Cerebellar cortex (tissue), 1 donor: ENCODE data around the gene OST4.
"Not testable (repeated sequence)": the region's sequence is repeated elsewhere in the genome, so short reads cannot be mapped to it uniquely, and the experiment has no call there.

Source experiments
- DNase-seq: peaks from one replicate; pipeline ENCODE4 v3.0.0-alpha.2; 2015; ENCODE audit warnings: low spot score

The OST4 gene

GRCh38 chr2:27078267-27079194 is 7.1 kb upstream of the OST4 start, which contains the start of gene EMILIN1:
Gene EMILIN1, plus strand, starts transcription at chr2:27078615. Its CDS starts 451 bp downstream, at chr2:27079066.
- DNase-seq = no peak

- no peak for DNase-seq
Observed at GRCh38 chr2:27077231-27077630, 5.8 kb upstream of the OST4 start.

GRCh38 chr2:27076323-27076722 is 4.9 kb upstream of the OST4 start:
- no peak for DNase-seq

DNA sequence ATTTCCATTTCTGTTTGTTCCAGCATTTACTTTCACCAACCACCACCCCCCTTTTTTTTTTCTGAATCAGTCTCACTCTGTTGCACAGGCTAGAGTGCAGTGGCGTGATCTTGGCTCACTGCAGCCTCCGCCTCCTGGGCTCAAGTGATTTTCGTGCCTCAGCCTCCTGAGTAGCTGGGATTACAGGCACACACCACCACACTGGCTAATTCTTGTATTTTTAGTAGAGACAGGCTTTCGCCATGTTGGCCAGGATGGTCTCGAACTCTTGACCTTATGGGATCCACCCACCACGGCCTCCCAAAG is 4.1 kb upstream of the OST4 start:
- not testable (repeated sequence) for DNase-seq

- DNase-seq = no peak
Observed at GRCh38 chr2:27074738-27075565, 3.5 kb upstream of the OST4 start.

GRCh38 chr2:27073782-27074181 is 2.3 kb upstream of the OST4 start:
- DNase-seq = no peak

DNA sequence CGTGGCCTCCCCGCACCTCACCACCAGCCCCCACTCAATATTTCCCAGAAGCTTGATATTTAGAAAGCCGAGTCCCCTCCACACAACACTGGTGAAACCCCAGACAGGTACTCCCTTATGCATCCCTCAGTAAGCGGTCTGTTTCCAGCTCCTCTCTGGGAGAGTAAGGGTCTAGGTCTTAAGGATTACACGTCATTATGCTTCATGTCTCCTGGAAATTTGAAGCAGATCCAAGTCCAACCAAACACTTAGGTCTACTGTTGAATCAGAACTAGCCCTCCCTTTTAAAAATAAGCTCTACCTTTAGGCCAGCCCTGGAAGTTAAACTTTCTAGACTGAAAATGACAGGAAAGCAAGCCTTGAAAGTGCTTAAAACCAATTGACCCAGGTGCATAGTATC is 1.5 kb upstream of the OST4 start:
- DNase-seq = peak; percentile 11

- DNase-seq = peak; percentile 20
Observed at GRCh38 chr2:27071990-27072830, 756 bp upstream of the OST4 start.

DNA sequence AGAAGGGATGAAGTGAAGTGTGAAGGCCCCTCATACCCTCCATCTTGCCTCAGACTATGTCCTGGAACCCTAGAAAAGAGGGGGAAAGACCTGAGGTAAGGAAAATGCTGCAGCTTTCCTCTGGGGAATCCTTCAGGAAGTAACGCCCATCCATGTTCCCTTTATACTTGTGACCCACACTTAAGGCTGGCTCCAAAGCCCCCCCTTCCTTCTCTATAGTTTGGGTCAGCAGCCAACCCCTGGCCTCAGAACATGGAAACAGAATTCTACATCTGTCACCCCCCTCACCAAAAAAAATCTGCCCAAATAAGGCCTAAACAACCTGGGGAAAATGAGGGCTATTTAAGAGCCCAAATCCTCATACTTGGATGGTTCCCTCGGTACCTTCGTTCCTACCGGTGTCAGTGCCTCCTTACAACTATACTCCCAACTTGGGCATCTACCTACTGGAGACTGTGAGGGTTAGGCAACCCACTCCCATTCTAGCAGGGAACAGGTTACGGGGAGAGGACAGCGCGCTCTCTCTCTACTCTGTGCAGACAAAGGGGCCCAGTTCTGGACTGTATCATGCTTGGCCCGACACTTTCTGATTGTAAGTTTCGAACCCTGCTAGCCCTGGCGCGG is 689 bp downstream of the OST4 start:
- no peak for DNase-seq

DNA sequence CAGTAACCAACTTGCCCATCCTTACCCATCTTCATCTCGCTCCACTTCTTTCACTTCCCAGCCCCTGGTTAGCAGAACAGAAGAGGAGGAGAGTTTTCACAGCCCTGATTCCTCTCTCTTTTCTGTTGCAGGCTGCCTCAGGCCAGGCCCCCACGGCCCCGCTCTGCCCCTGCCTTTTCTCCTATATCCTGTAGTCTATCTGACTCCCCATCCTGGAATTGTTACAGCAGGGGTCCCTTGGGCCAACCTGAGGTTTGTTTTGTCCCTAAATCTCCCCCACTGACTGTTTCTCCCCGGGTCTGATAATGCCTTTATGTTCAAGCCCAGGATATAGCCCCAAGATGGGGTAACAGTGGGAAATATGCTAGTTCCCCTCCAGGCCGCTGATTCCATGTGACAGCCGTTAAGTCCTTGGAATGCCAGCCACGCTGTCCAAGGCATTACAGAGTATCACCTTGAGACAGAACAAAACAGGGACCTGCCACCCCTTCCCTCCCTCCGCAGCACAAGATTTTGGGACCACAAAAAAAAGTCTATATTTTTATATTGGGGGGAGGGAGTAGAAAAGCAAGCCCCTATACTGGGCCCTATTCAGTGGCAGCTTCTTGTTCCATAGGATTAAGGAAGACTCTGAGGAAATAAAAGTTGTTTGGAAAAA is 1.4 kb downstream of the OST4 start:
- no peak for DNase-seq

DNA sequence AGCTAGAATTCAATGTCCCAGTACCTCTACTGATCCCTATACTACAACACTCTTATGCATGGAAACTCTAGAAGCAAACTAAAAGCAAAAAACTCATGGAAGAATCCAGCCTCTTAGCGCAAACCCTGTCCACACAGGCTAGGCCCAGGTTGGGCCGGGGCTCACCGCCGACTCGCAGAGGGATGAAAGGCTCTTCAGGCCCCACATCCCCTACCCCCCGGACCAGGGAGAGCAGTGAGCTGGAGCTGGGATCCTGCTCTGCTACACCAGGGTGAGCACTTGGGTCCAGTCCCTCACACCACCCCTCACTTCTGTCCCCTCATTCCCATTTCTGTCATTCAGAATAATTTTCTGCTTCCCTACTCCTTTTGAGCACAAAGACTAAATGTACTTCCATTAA is 2.0 kb downstream of the OST4 start:
- no peak for DNase-seq

DNA sequence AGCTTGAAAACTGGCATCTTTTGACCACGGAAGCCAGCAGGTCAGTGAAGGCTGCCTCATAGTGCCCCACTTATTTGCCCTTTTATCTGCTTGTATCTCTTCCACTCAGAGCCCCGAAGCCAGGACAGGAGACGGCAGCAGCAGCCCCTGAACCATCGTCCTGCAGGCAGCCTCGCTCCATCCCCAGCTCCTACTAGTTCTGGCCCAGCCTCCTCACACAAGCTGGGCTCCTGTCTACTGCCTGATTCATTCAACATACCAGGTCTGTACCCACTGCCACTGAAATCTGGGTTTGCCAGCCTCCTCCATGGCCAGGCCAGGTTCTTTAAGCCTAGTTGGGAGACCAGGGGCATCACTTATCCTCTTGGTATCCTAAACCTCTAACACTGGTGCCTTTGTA is 4.1 kb downstream of the OST4 start:
- no peak for DNase-seq

GRCh38 chr2:27065128-27065527 is 6.3 kb downstream of the OST4 start:
- DNase-seq = no peak

- DNase-seq = no peak
Observed at GRCh38 chr2:27060323-27060722, 11.1 kb downstream of the OST4 start.

DNA sequence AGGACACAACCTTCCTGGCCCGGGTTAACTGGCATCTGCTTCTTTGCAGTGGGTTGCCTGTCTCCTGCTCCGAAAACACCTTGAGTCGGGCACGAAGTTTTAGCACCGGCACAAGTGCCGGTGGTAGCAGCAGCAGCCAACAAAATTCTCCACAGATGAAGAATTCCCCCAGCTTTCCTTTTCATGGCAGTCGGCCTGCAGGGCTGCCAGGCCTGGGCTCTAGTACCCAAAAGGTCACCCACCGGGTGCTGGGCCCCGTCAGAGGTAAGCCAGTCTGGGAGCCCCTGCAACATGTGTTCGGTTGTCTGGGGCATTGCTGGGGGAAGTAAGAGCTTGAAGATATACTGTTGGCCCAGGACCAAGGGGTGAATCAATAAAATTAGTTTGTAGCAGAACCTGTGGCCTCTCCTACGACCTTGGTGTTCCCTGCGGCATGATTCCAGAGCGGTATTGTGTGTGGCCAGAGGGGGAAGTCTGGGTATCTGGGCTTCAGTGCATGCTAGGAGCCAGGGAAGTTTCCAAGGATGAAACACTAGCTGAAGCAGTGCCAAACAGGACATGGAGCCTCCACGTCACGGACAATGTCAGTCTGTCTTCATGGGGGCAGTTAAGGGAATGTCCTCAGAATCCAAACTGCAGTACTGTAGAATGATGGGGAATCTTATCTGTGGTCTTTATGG is 12.2 kb downstream of the OST4 start:
- no peak for DNase-seq

GRCh38 chr2:27058210-27058609 is 13.2 kb downstream of the OST4 start:
- DNase-seq = no peak

DNA sequence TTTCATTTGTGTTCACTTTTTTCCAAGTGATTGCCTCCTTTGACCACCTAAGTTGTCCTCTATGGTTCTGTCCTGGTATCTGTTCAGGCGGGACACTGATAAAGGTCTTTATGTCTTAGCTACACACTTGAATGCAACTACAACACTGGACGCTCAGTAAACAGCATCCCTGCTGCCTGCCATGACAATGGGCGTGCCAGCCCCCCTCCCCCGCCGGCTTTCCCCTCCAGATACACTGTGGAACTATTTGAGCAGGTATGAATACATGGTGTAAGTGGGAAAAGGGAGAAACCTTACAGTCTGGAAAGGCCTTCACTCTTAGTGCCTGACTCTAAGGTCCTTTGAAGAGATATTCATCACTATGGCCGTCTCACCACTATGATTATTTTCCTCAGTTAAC is 14.3 kb downstream of the OST4 start:
- DNase-seq = no peak

- no peak for DNase-seq
Observed at GRCh38 chr2:27054721-27055120, 16.7 kb downstream of the OST4 start.

DNA sequence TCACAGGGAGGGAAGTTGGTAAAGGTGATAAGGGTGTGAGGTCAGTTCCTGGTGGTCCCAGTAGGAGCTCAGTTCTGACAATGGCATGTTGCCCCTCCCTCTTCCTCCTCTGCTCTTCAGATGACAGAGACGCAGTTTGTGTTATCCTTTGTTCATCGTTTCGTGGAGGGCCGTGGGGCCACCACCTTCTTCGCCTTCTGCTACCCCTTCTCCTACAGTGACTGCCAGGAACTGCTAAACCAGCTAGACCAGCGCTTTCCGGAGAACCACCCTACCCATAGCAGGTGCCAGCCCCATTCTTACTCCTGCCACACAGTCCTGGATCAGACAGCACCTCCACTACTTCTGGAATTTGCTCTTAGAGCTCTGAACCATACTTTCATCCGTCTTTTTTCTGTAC is 17.7 kb downstream of the OST4 start:
- no peak for DNase-seq

GRCh38 chr2:27053321-27053720 is 18.1 kb downstream of the OST4 start:
- no peak for DNase-seq
